Neuronal stem cell (in vitro differentiated cells): ENCODE measurements around the gene UBL5.

Source experiments
- DNase-seq: peaks from one replicate; pipeline ENCODE4 v3.0.0-alpha.2; 2013; ENCODE audit warnings: low spot score
- H2AFZ ChIP-seq: one replicate; pipeline ENCODE4 v1.6.1; 2013; ENCODE audit warnings: mild to moderate bottlenecking, low read length, inconsistent platforms
- H2AK5ac ChIP-seq: 2 replicates; pipeline ENCODE4 v1.6.1; 2013; ENCODE audit warnings: low read depth, mild to moderate bottlenecking, inconsistent platforms, low read length, moderate library complexity, mixed read lengths
- H2BK120ac ChIP-seq: 2 replicates; pipeline ENCODE4 v1.6.1; 2013; ENCODE audit warnings: low read depth, mild to moderate bottlenecking, inconsistent platforms, low read length, moderate library complexity, mixed read lengths
- H2BK12ac ChIP-seq: one replicate; pipeline ENCODE4 v1.6.1; 2013; ENCODE audit warnings: low read length, inconsistent platforms
- H2BK15ac ChIP-seq: 2 replicates; pipeline ENCODE4 v1.6.1; 2013; ENCODE audit warnings: mild to moderate bottlenecking, low read length, inconsistent platforms, mixed read lengths
- H2BK5ac ChIP-seq: one replicate; pipeline ENCODE4 v1.6.1; 2013; ENCODE audit warnings: inconsistent platforms, mild to moderate bottlenecking, low read length, moderate library complexity
- H3K14ac ChIP-seq: one replicate; pipeline ENCODE4 v1.6.1; 2013; ENCODE audit warnings: low read length, inconsistent platforms
- H3K18ac ChIP-seq: 2 replicates; pipeline ENCODE4 v1.6.1; 2013; ENCODE audit warnings: low read length, inconsistent platforms
- H3K23ac ChIP-seq: 2 replicates; pipeline ENCODE4 v1.6.1; 2013; ENCODE audit warnings: low read depth, mild to moderate bottlenecking, mixed read lengths, low read length, inconsistent platforms; ENCODE audit not compliant: poor library complexity
- H3K27ac ChIP-seq: replicated peaks from 3 replicates; pipeline ENCODE4 v1.5.1; 2013; ENCODE audit warnings: low read length, inconsistent platforms
- H3K27me3 ChIP-seq, 3 experiments: 2 replicates each; pipeline ENCODE4 v1.6.1; 2013; ENCODE audit warnings: low read length in 3 of 3, mild to moderate bottlenecking in 2 of 3, inconsistent platforms in 1 of 3, low read depth in 1 of 3, mixed read lengths in 1 of 3, moderate library complexity in 1 of 3; ENCODE audit not compliant: control insufficient read depth in 3 of 3, insufficient read depth in 3 of 3
- H3K36me3 ChIP-seq, 2 donors: replicated peaks in 1 of 2; 2 replicates each; pipeline ENCODE4 v1.6.1; 2013; ENCODE audit warnings: low read length in 2 of 2; ENCODE audit not compliant: control insufficient read depth in 2 of 2, insufficient read depth in 2 of 2
- H3K4ac ChIP-seq: 2 replicates; pipeline ENCODE4 v1.6.1; 2013; ENCODE audit warnings: inconsistent platforms, mild to moderate bottlenecking, low read length, moderate library complexity
- H3K4me1 ChIP-seq, 2 donors: 1 replicate in 1 of 2; 2 replicates in 1 of 2; pipeline ENCODE4 v1.6.1; 2013; ENCODE audit warnings: low read length in 2 of 2, low read depth in 1 of 2; ENCODE audit not compliant: control insufficient read depth in 2 of 2, insufficient read depth in 1 of 2
- H3K4me2 ChIP-seq: one replicate; pipeline ENCODE4 v1.6.1; 2013; ENCODE audit warnings: mild to moderate bottlenecking, low read length, inconsistent platforms; ENCODE audit not compliant: insufficient read depth, poor library complexity, severe bottlenecking
- H3K4me3 ChIP-seq, 2 donors: 2 replicates each; pipeline ENCODE4 v1.5.1; 2013; ENCODE audit warnings: low read length in 2 of 2, mild to moderate bottlenecking in 2 of 2, inconsistent platforms in 1 of 2, moderate library complexity in 1 of 2
- H3K79me1 ChIP-seq: one replicate; pipeline ENCODE4 v1.6.1; 2013; ENCODE audit warnings: low read depth, mild to moderate bottlenecking, inconsistent platforms, low read length, moderate library complexity
- H3K9ac ChIP-seq: one replicate; pipeline ENCODE4 v1.6.1; 2013; ENCODE audit warnings: mild to moderate bottlenecking, low read depth, low read length, inconsistent platforms; ENCODE audit not compliant: poor library complexity
- H3K9me3 ChIP-seq, 2 donors: replicated peaks in 1 of 2; 2 replicates each; pipeline versions ENCODE3 to v1.6.1; 2013; ENCODE audit warnings: low read length in 2 of 2, mild to moderate bottlenecking in 2 of 2, inconsistent platforms in 1 of 2, low read depth in 1 of 2, mixed read lengths in 1 of 2, moderate library complexity in 1 of 2; ENCODE audit not compliant: control insufficient read depth in 2 of 2, insufficient read depth in 1 of 2
- H4K8ac ChIP-seq: one replicate; pipeline ENCODE4 v1.6.1; 2013; ENCODE audit warnings: low read depth, mild to moderate bottlenecking, inconsistent platforms, low read length, moderate library complexity
- H4K91ac ChIP-seq: one replicate; pipeline ENCODE4 v1.6.1; 2013; ENCODE audit warnings: low read length, low read depth, mild to moderate bottlenecking, inconsistent platforms; ENCODE audit not compliant: poor library complexity
- WGBS, 2 donors: extraction: QIAGEN DNeasy Blood & Tissue Kit; methylation state at CpG; one replicate each; pipeline ENCODE4 v1.1.7; 2013; ENCODE audit warnings: missing lambda C conversion rate in 2 of 2, mixed read lengths in 1 of 2; ENCODE audit not compliant: insufficient read length in 2 of 2, insufficient replicate concordance in 1 of 2; ENCODE audit errors: extremely low coverage in 2 of 2; 5-methylcytosine and 5-hydroxymethylcytosine counted together

The UBL5 gene

GRCh38 chr19:9848060-9848459, 20.3 kb downstream of the UBL5 start:
- no peak overlapping the region for H4K91ac ChIP-seq
- H3K23ac ChIP-seq, result no peak overlapping the region
- H3K4me1 ChIP-seq, result peaks cover 0 to 9% of the 10 kb centered on the region in 2 donors
- peaks cover 2% of the 10 kb centered on the region for H3K79me1 ChIP-seq
- no peak overlapping the region for H3K9ac ChIP-seq
- no peak overlapping the region for H3K4ac ChIP-seq
- H2AFZ ChIP-seq, result no peak overlapping the region
- no peak overlapping the region for H3K4me3 ChIP-seq
- H3K27ac ChIP-seq, result no peak overlapping the region
- peaks cover 33 to 76% of the 10 kb centered on the region in 2 donors for H3K36me3 ChIP-seq
- H3K14ac ChIP-seq, result no peak overlapping the region
- H4K8ac ChIP-seq, result no peak overlapping the region
- DNase-seq, result no peak
- H3K27me3 ChIP-seq, result no peaks in the 10 kb centered on the region
- H3K18ac ChIP-seq, result peak overlapping the region; percentile 9
- H3K9me3 ChIP-seq, result no peaks in the 10 kb centered on the region
- H2BK120ac ChIP-seq, result no peak overlapping the region
- H2BK5ac ChIP-seq, result peak overlapping the region; percentile 10
- H2BK12ac ChIP-seq, result no peak overlapping the region
- H2AK5ac ChIP-seq, result no peak overlapping the region
- WGBS, 2 donors, result no CpG with 5 or more reads among the region's 4 CpGs
- H2BK15ac ChIP-seq, result no peak overlapping the region
- no peak overlapping the region for H3K4me2 ChIP-seq

DNA sequence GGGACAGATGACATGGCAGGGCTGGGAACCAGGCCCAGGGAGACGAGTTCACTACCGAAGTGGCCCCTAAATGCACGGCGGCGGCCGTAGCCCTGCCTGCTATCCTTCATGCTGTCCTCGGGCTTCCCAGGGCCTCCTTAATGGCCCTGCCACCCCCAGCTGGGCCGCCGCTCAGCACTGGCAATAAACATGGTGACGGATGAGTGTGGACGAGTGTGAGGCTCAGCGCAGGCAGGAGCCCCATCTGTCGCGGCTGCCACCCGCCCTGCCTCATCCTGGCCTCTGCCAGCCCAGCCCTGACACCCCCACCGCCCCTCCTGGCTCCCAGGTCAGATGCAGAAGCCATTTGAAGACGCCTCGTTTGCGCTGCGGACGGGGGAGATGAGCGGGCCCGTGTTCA, 21.0 kb downstream of the UBL5 start:
- Histone ChIP-seq H3K27ac (no peak overlapping the region), H2BK12ac (no peak overlapping the region), H3K14ac (no peak overlapping the region), H3K9ac (no peak overlapping the region), H3K4me1 (peaks cover 0 to 9% of the 10 kb centered on the region in 2 donors), H3K27me3 (no peaks in the 10 kb centered on the region), H3K9me3 (no peaks in the 10 kb centered on the region), H2AK5ac (peak overlapping the region; percentile 18), H2AFZ (no peak overlapping the region), H2BK120ac (peak overlapping the region; percentile 56), H3K4me3 (no peak overlapping the region), H3K4ac (no peak overlapping the region), H3K4me2 (no peak overlapping the region), H4K8ac (no peak overlapping the region), H3K23ac (peak overlapping the region; percentile 59), H3K36me3 (peaks cover 28 to 69% of the 10 kb centered on the region in 2 donors), H2BK15ac (no peak overlapping the region), H2BK5ac (no peak overlapping the region), H3K79me1 (peaks cover 2% of the 10 kb centered on the region), H4K91ac (no peak overlapping the region), H3K18ac (no peak overlapping the region)
- no peak for DNase-seq
- WGBS, 2 donors, result no CpG with 5 or more reads among the region's 23 CpGs

DNA sequence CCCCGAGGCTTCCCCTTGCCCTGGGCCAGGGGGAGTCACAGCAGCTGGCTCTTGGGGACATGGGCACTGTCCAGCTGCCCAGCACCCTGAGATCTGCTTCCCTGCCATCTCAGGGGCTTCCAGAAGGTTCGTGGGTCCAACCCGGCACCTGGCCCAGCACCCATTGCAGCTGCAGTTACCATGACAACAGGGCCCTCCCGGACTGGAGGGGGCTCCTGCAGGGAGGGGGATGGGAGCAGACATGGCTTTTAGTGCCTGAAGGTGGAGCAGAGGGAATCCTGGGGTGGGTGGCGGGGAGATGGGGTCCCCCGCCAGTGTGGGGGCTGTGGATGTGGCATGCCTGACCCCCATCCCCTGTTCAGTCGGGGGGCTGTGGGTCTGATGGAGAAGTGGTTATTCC, 22.1 kb downstream of the UBL5 start:
- H4K8ac ChIP-seq, result no peak overlapping the region
- H3K4me2 ChIP-seq, result no peak overlapping the region
- H3K9me3 ChIP-seq, result no peaks in the 10 kb centered on the region
- H3K23ac ChIP-seq, result peak overlapping the region; percentile 1
- H2BK5ac ChIP-seq, result no peak overlapping the region
- H3K18ac ChIP-seq, result no peak overlapping the region
- H2AFZ ChIP-seq, result no peak overlapping the region
- DNase-seq, result no peak
- H3K27ac ChIP-seq, result no peak overlapping the region
- no peak overlapping the region for H2AK5ac ChIP-seq
- H3K79me1 ChIP-seq, result peaks cover 2% of the 10 kb centered on the region
- H3K27me3 ChIP-seq, result no peaks in the 10 kb centered on the region
- H3K4ac ChIP-seq, result no peak overlapping the region
- no peak overlapping the region for H3K9ac ChIP-seq
- no peak overlapping the region for H4K91ac ChIP-seq
- H3K14ac ChIP-seq, result no peak overlapping the region
- H3K4me3 ChIP-seq, result no peak overlapping the region
- H2BK12ac ChIP-seq, result no peak overlapping the region
- no CpG with 5 or more reads among the region's 7 CpGs for WGBS, 2 donors
- H3K36me3 ChIP-seq, result peaks cover 21 to 59% of the 10 kb centered on the region in 2 donors
- H2BK15ac ChIP-seq, result no peak overlapping the region
- no peak overlapping the region for H2BK120ac ChIP-seq
- peaks cover 0 to 9% of the 10 kb centered on the region in 2 donors for H3K4me1 ChIP-seq

DNA sequence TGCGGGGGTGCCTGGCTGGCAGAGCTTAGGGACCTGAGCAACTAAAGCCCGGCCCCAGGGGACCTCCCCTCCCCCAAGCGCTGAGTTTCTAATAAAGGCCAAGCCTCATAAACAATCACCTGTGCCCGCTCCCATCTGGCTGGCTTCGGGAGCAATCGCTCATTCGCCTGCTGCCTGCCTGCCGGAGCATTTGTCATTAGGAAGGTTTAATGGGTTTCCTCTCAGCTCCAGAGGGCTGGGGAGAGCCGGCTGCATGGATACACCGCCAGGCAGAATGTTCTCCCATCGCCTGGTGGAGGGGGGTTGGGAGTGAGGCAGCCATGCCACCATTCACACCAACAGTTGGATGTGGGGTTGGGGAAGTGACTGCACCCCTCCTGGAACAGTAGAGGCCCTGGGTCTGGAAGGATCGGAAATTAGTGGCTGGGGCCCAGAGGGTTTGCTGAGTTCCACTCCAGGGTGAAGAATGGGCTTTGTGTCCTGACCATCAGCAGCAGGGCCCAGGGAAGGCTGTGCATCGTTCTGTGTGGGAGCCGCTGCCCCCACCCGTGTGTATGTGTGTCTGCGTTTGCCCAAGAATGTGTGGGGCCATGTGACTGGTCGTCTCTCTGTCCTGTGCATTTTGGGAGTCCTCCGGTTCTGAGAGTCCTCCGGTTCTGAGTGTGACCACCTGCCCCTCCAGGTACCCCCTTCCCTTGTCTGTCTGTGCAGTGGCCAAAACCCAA, 22.7 kb downstream of the UBL5 start:
- Histone ChIP-seq H4K91ac (no peak overlapping the region), H3K4me1 (peaks cover 0 to 9% of the 10 kb centered on the region in 2 donors), H3K79me1 (peaks cover 2% of the 10 kb centered on the region), H4K8ac (no peak overlapping the region), H3K18ac (peak overlapping the region; percentile 7), H3K36me3 (peaks cover 18 to 53% of the 10 kb centered on the region in 2 donors), H3K9ac (no peak overlapping the region), H3K14ac (no peak overlapping the region), H2BK5ac (no peak overlapping the region), H2AK5ac (no peak overlapping the region), H3K4me2 (no peak overlapping the region), H3K23ac (peak overlapping the region; percentile 1), H2BK15ac (no peak overlapping the region), H2BK120ac (no peak overlapping the region), H3K9me3 (no peaks in the 10 kb centered on the region), H3K27me3 (no peaks in the 10 kb centered on the region), H3K4ac (no peak overlapping the region), H2BK12ac (no peak overlapping the region), H3K4me3 (no peak overlapping the region), H3K27ac (no peak overlapping the region), H2AFZ (no peak overlapping the region)
- no CpG with 5 or more reads among the region's 19 CpGs for WGBS, 2 donors
- no peak for DNase-seq
